Measurements from ENCODE around the gene C10orf62.

Gene C10orf62

DNA sequence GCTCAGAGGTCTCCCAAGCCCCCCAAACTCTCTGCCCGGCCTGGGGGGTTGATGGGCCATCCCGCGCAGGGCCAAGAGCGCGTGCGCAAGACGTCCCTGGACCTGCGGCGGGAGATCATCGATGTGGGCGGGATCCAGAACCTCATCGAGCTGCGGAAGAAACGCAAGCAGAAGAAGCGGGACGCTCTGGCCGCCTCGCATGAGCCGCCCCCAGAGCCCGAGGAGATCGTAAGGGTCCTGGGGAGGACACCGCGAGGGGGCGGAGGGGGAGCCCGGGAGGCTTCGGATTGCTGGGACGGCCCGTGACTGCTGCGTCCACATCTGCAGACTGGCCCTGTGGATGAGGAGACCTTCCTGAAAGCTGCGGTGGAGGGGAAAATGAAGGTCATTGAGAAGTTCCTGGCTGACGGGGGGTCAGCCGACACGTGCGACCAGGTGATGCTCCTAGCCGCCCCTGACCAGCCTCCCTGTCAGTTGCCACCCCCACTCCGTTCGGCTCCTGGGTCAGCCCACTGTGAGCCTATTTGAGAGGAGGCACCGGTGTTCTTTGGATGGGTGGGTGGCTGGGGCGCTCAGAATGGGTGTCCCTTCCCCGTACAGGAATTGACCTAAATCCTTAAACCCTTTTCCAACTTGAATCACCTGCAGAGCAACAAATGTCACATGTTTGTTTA lies 11.2 kb upstream of the C10orf62 start:
- TF ChIP-seq POLR2AphosphoS5 (IDR thresholded peaks at IDR 0.05; ENCODE audit: low read depth, low read length) = no peak
- no peak for TF ChIP-seq POLR2A (IDR thresholded peaks at IDR 0.05; ENCODE audit: low read depth, low read length)
- no peak for TF ChIP-seq TAF1 (IDR thresholded peaks at IDR 0.05; ENCODE audit: borderline replicate concordance, low read depth, low read length)
- FAIRE-seq (no peak), DNase-seq (ENCODE audit: insufficient read length) (no peak)

DNA sequence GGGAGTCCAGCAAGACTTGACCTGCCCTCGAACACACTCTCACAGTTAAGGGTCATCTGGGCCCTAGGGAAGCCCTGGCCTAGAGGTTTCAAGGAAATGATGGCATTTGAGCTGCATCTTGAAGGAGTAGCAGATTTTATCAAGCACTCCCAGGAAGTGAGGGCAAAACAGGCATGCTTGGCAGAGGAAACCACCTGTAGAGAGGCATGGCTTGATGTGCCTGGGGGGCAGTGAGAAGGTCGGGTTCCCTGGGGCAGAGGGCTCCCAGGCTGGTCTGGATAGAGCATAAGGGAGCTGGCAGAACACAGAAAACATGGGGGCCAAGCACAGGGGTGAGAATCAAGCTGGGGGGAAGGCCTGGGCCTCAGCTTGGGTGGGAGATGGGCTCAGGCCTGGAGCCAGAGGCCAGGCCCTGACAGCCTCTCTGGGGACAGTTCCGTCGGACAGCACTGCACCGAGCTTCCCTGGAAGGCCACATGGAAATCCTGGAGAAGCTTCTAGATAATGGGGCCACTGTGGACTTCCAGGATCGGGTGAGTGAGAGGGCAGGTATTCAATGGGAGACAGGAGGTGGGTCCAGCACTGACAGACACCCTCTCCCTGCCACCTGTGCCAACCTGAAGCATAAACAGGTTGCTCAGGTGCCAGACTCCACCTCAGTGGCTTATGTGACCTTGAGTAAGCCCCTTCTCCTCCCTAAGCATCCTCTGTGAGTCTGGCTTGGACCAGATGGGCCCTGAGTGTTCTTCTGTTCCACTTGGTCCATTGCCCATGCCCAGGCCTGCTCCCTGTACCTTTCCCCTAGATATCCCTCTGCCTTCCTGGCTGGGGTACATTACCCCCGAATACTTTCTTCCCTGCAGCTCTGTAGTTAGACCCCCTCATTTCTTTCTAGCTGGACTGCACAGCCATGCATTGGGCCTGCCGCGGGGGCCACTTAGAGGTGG lies 8.8 kb upstream of the C10orf62 start:
- TF ChIP-seq POLR2A (IDR thresholded peaks at IDR 0.05; ENCODE audit: low read depth, low read length) (no peak), POLR2AphosphoS5 (IDR thresholded peaks at IDR 0.05; ENCODE audit: low read depth, low read length) (no peak), TAF1 (IDR thresholded peaks at IDR 0.05; ENCODE audit: borderline replicate concordance, low read depth, low read length) (no peak)
- DNase-seq (ENCODE audit: insufficient read length) (no peak), FAIRE-seq (no peak)

DNA sequence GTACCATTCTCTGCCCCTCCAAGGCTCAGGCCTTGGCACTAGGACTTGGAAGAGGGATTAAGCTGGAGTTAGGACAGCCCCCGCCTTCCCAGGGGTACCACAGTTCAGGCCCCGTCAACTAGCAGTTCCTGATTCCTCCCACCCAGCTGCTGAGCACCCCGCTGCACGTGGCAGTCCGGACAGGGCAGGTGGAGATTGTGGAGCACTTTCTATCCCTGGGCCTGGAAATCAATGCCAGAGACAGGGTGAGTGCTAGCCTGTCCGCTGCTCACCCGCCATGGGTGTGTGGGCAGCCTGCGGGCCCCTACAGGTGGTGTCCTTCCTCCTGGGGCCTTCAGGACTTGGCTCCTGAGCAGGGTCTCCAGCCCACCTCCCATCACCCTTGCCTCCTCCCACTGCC lies 7.4 kb upstream of the C10orf62 start:
- no peak for DNase-seq (ENCODE audit: insufficient read length)
- TF ChIP-seq TAF1 (IDR thresholded peaks at IDR 0.05; ENCODE audit: borderline replicate concordance, low read depth, low read length) (no peak), POLR2AphosphoS5 (IDR thresholded peaks at IDR 0.05; ENCODE audit: low read depth, low read length) (no peak), POLR2A (IDR thresholded peaks at IDR 0.05; ENCODE audit: low read depth, low read length) (no peak)
- FAIRE-seq = no peak

DNA sequence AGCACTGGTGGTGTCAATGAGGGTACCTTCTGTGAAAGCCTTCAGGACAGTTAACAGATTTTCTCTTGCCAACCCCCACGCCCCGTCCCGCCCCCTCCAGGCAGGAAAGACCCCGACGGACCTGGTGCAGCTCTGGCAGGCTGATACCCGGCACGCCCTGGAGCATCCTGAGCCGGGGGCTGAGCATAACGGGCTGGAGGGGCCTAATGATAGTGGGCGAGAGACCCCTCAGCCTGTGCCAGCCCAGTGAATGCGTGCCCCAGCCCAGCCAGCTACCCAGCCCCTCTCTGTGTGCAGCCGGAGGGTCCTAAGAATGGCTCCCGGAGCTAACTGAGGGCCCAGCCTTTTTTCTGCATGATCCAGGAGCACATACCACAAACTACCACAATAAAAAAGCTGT lies 6.0 kb upstream of the C10orf62 start:
- DNase-seq (ENCODE audit: insufficient read length) (no peak), FAIRE-seq (no peak)
- TF ChIP-seq POLR2A (IDR thresholded peaks at IDR 0.05; ENCODE audit: low read depth, low read length) = no peak
- no peak for TF ChIP-seq POLR2AphosphoS5 (IDR thresholded peaks at IDR 0.05; ENCODE audit: low read depth, low read length)
- TF ChIP-seq TAF1 (IDR thresholded peaks at IDR 0.05; ENCODE audit: borderline replicate concordance, low read depth, low read length) = no peak

DNA sequence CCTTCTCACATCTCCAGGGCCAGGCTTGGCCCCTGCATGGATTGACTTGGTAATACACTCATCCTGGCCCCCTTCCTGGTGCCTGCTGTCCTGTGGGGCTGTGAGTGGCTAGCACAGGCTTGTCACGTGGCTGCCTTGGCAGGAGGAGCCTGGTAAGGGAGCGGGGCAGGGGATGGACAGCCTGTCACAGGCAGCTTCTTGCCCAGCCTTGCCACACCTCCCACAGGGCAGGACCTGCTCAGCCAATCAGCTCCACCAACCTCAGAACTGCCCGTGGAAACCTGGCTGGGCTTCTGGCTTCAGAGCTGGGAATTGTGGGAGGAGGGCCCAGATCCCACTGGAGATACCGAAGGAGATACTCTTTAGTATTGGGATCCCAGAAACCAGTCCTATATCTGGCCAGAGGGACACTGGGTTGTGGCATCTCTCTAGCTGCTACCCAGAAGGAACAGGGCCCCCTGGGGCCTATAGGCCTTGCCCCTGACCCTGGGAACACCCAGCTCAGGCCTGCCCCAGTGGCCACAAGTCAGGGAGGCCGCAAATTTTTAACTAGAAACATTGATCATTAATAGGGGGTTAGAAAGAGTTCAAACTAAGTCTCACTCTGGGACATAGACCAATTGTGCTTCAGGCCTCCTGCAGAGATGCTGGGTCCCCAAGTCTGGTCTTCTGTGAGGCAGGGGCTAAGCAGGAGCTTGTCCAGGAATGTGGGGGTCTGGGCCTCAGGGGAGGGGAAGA lies 5.3 kb upstream of the C10orf62 start, which contains the start of gene HOGA1:
Gene HOGA1 (plus strand): TSS at position 330 of the 738 bp plus-strand sequence. CDS start 315 bp downstream, at position 645.
- no peak for FAIRE-seq
- no peak for TF ChIP-seq POLR2A (IDR thresholded peaks at IDR 0.05; ENCODE audit: low read depth, low read length)
- TF ChIP-seq POLR2AphosphoS5 (IDR thresholded peaks at IDR 0.05; ENCODE audit: low read depth, low read length) = no peak
- no peak for TF ChIP-seq TAF1 (IDR thresholded peaks at IDR 0.05; ENCODE audit: borderline replicate concordance, low read depth, low read length)

DNA sequence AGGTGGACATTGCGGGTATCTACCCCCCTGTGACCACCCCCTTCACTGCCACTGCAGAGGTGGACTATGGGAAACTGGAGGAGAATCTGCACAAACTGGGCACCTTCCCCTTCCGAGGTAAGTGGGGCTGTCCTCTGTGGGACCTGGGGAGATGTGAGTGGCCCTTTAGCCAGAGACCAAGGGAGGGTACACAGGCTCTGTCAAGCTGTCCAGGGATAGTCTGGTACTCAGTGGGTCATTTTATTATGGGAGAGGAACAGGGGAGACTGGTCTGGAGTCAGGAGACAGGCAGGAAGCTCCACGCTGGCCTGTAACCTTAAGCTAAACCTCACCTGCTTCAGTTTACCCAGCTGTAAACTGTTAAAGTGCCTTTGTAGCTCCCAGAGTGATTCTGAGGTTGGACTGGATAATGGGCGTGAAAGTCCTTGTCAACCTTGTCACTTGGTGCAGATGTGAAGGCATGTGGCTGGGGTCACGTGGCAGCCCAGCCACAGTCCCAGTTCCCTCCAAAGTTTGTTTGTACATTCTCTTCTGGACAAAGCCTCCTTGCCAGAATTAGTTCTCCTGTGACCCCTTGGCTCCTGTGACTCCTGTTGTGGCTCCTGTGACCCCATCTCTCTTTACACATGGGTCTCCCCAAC lies 4.6 kb upstream of the C10orf62 start:
- TF ChIP-seq TAF1 (IDR thresholded peaks at IDR 0.05; ENCODE audit: borderline replicate concordance, low read depth, low read length) = no peak
- TF ChIP-seq POLR2A (IDR thresholded peaks at IDR 0.05; ENCODE audit: low read depth, low read length) = no peak
- TF ChIP-seq POLR2AphosphoS5 (IDR thresholded peaks at IDR 0.05; ENCODE audit: low read depth, low read length) = no peak
- DNase-seq (ENCODE audit: insufficient read length) (no peak), FAIRE-seq (no peak)

More for the DNA sequence above, 5.3 kb upstream of the C10orf62 start, which contains the start of gene HOGA1:
- no peak for DNase-seq (ENCODE audit: insufficient read length)

DNA sequence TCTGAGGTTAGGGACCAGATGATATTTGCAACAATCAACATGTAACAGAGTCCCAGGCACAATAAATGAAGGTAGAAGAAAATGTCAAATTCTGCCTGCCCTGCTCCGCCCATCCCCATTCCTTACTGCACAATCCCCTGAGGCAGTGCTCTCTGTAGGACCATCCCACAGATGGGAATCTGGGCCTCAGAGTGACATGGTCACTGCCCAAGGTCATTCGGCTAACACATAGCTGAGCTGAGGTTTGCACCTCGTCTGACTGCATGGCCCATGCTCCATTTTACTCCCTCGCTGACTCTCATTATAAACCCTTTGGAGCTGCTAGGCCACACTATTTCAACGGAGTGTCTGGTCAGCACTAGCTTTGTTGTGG lies 4.1 kb upstream of the C10orf62 start:
- FAIRE-seq = no peak
- no peak for DNase-seq (ENCODE audit: insufficient read length)
- no peak for TF ChIP-seq POLR2A (IDR thresholded peaks at IDR 0.05; ENCODE audit: low read depth, low read length)

DNA sequence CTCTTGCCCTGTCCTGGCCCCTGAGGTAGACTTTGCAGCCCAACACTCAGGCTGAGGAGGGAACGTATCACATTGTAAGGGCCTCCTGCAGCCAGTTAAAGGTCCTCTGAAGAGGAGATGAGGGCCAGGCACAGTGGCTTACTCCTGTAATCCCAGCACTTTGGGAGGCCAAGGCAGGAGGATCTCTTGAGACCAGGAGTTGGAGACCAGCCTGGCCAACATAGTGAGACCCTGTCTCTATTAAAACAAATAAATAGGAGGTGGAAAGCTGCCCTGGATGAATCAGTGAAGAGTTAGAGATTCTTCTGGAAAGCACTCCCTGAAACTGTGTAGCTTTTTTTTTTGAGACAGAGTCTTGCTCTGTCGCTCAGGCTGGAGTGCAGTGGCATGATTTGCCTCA lies 2.3 kb upstream of the C10orf62 start:
- DNase-seq (ENCODE audit: insufficient read length) = no peak
- no peak for FAIRE-seq
- no peak for TF ChIP-seq POLR2AphosphoS5 (IDR thresholded peaks at IDR 0.05; ENCODE audit: low read depth, low read length)
- TF ChIP-seq POLR2A (IDR thresholded peaks at IDR 0.05; ENCODE audit: low read depth, low read length) = no peak
- no peak for TF ChIP-seq TAF1 (IDR thresholded peaks at IDR 0.05; ENCODE audit: borderline replicate concordance, low read depth, low read length)

DNA sequence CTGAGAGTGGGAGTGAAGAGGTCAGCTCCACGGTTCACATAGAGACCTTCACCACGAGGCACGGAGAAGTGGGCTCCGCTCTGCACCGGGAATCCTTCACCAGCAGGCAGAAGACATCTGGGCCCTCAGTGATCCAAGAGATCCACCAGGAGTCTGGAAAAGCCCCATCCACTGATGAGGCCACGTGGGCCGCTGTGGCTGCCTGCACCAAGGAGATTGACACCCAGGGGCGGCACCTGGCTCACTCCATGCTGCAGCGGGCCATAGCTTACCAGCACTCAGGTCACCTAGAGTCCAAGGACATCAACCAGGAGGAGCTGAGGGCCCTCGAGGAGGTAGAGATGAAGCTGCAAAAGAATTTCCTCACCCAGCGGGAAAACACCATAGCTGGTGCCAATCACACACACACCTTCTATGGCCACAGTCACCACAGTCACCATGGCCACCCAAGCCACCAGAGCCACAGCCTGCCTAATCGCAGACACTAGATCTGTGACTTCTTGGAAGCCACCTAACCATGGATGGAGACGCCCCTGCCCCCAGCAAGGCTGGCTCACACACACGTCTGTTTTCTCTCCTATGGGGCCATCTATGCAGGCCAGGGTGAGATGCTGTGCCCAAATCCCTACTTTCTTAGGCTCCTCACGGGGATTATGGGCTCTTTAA lies 694 bp downstream of the C10orf62 start:
- DNase-seq (ENCODE audit: insufficient read length) = no peak
- TF ChIP-seq TAF1 (IDR thresholded peaks at IDR 0.05; ENCODE audit: borderline replicate concordance, low read depth, low read length) (no peak), POLR2AphosphoS5 (IDR thresholded peaks at IDR 0.05; ENCODE audit: low read depth, low read length) (no peak), POLR2A (IDR thresholded peaks at IDR 0.05; ENCODE audit: low read depth, low read length) (no peak)
- FAIRE-seq = no peak

DNA sequence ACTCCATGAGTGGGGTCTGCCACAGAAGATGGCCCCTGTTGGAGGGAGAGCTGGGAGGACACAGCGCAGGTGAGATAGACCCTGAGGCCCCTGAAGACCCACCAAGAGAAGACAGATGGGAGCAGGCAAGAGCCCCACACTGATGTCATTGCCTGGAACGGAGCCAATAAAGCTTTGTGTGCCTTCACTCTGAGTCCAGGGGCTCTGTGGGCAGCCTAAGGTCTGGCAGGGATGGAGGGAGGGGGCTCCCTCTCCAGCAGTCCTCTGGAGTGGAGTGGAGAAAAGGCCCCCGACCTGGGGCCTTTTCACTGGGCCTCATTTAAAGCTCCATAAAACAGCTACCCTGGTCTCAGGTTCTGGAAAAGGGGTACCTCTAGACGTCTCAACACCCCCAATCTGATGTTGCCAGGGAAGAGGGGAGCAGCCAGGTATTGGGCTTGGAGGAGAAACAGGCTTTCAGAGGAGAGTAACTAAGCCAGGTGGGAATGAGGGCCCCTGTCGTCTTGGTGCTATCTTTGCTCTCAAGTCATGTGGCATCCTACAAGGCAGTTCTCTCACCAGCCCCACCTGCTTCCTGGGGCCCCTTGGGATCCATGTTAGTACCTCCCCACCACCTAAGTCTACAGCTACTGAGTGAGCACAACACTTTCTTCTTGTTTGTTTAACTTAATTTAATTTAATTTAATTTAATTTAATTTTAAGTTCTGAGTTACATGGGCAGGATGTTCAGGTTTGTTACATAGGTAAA lies 1.4 kb downstream of the C10orf62 start:
- FAIRE-seq = no peak
- DNase-seq (ENCODE audit: insufficient read length) = no peak
- TF ChIP-seq POLR2AphosphoS5 (IDR thresholded peaks at IDR 0.05; ENCODE audit: low read depth, low read length) = no peak
- TF ChIP-seq POLR2A (IDR thresholded peaks at IDR 0.05; ENCODE audit: low read depth, low read length) = no peak
- no peak for TF ChIP-seq TAF1 (IDR thresholded peaks at IDR 0.05; ENCODE audit: borderline replicate concordance, low read depth, low read length)
